Uterus (tissue), 4 donors: ENCODE data around the gene DNM2. TPM values are rescaled to one million over a fixed set of nuclear protein-coding genes. Genes with fewer than 3 reads are reported as not detected.

ENCODE experiments used
- DNase-seq, 2 donors: peaks; one replicate each; pipeline ENCODE4 v3.0.0-alpha.2; 2019 to 2020
- H3K27ac ChIP-seq, 2 donors: fragments of 200-600 bp; sonication (generic); 1 replicate in 1 of 2; 2 replicates in 1 of 2; pipeline ENCODE4 v1.5.1; 2016 to 2018
- H3K27me3 ChIP-seq, 2 donors: fragments of 200-600 bp; sonication (generic); one replicate each; pipeline ENCODE4 v1.5.1; 2018 to 2019; ENCODE audit warnings: control low read depth in 1 of 2
- H3K36me3 ChIP-seq, 2 donors: fragments of 200-600 bp; sonication (generic); one replicate each; pipeline ENCODE4 v1.5.1; 2019; ENCODE audit warnings: control low read depth in 1 of 2
- H3K4me1 ChIP-seq, 2 donors: fragments of 200-600 bp; sonication (generic); one replicate each; pipeline ENCODE4 v1.5.1; 2018 to 2019; ENCODE audit warnings: control low read depth in 1 of 2
- H3K4me3 ChIP-seq, 2 donors: fragments of 200-600 bp; sonication (generic); 1 replicate in 1 of 2; 2 replicates in 1 of 2; pipeline ENCODE4 v1.5.1; 2018 to 2019; ENCODE audit warnings: mild to moderate bottlenecking in 1 of 2
- H3K9me3 ChIP-seq, 2 donors: fragments of 200-600 bp; sonication (generic); one replicate each; pipeline ENCODE4 v1.5.1; 2019; ENCODE audit warnings: control low read depth in 1 of 2
- CTCF ChIP-seq, 4 experiments: fragments of 200-600 bp in 2 of 4; fragments of 450-650 bp in 2 of 4; sonication (generic) in 2 of 4; IDR thresholded peaks; one replicate each; pipeline ENCODE4 v1.5.1; 2016 to 2019; ENCODE audit warnings: antibody characterized with exemption in 4 of 4, mild to moderate bottlenecking in 2 of 4, moderate library complexity in 1 of 4
- POLR2A ChIP-seq, 2 donors: fragments of 450-650 bp; IDR thresholded peaks; one replicate each; pipeline ENCODE4 v1.6.1; 2016; ENCODE audit warnings: antibody characterized with exemption in 2 of 2, mild to moderate bottlenecking in 1 of 2, moderate library complexity in 1 of 2
- intact Hi-C: fragments of 100-400 bp; cut with DNase I; formaldehyde crosslinking; loops from one replicate; pipeline ENCODE4 v1.15.1; 2023; ENCODE audit warnings: low total_unique reads
- total RNA-seq, 4 donors: library from RNA; depleted of rRNA in 3 of 4; stranded (reverse); fragments of >200 nt in 3 of 4; gene quantifications; one replicate each; pipeline versions ENCODE4 v1.1.0 to v1.2.4, GENCODE V29; 2014 to 2023
- donor health status: DM: yes; HTN: yes; CAD: no.

DNM2 gene
- total RNA-seq, 4 donors from 2014 or later = 46.8 to 150 (median 86.0) TPM

DNA sequence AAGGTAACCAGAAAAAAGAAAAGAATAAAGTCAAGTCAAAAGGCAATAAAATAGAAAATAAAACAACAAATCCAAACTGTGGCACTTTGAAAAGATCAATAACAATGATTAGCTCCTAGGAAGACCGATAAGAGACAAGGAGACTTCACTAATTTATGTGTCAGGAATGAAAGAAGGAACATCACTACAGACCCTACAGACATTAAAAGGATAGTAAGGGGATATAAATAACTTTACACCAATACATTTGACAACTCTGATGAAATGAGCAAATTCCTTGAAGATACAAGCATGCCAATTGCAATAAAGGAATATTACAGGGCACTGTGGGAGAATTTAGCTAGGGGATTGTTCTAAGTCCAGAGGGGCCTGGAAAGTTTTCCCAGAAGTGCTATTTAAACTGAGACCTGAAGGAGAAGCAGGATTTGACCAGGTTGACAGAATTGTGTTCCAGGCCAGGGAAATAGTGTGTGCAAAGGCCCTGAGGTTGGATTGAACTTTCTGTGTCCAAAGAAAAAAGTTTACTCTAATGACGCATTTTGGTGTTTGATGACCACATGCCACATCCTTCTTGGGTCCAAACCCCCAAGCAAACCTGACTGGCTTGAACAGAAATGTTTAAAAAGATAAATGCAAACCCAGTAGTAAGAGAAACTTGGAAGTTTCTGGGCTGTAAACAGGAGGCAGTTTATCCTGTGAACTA lies 128.8 kb downstream of the DNM2 start:
- intact Hi-C loops = no loop called here
- TF ChIP-seq POLR2A (IDR thresholded peaks at IDR 0.05) (no peak), CTCF (IDR thresholded peaks at IDR 0.05) (no peak)

GRCh38 chr19:10848230-10848856 lies 130.5 kb downstream of the DNM2 start, which contains the start of gene C19orf38:
Gene C19orf38 (plus strand): TSS chr19:10848415. CDS start chr19:10848509, 94 bp downstream.
- TF ChIP-seq CTCF (IDR thresholded peaks at IDR 0.05) (no peak), POLR2A (IDR thresholded peaks at IDR 0.05) (no peak)
- no peaks in the 10 kb centered on the region for H3K36me3 ChIP-seq
- intact Hi-C loops = no loop called here
- H3K4me1 ChIP-seq = no peaks in the 10 kb centered on the region
- DNase-seq = no peak
- H3K27me3 ChIP-seq = no peaks in the 10 kb centered on the region
- no peak within 1 kb of the TSS for H3K4me3 ChIP-seq
- no peak within 1 kb of the TSS for H3K27ac ChIP-seq
- H3K9me3 ChIP-seq = no peaks in the 10 kb centered on the region

More for the DNA sequence above, 128.8 kb downstream of the DNM2 start:
- no peak for DNase-seq
- H3K9me3 ChIP-seq = no peaks in the 10 kb centered on the region
- no peak overlapping the region for H3K27ac ChIP-seq
- H3K27me3 ChIP-seq = no peaks in the 10 kb centered on the region
- H3K4me1 ChIP-seq = no peaks in the 10 kb centered on the region
- no peak overlapping the region for H3K4me3 ChIP-seq
- H3K36me3 ChIP-seq = no peaks in the 10 kb centered on the region

DNA sequence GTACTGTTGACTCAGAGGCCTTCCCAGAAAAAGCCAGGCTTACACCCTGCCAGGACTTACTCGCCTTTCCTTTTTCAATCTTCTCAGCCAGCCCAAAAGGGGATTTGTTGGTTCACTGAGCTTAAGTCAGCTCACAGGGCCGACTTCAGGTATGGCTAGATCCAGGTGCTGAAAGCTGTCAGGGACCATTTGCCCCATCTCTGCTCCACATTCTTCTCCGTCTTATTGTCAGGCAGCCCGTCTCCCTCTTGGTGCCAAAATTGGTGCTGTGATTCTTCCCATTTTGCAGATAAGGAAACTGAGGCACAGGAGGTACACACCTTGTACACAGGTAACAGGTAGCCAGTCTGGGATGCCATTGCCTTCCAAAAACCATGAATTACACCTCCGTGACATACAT lies 132.8 kb downstream of the DNM2 start:
- TF ChIP-seq CTCF (IDR thresholded peaks at IDR 0.05) (no peak), POLR2A (IDR thresholded peaks at IDR 0.05) (no peak)
- H3K27ac ChIP-seq = no peak overlapping the region
- DNase-seq = no peak

GRCh38 chr19:10852098-10852800 lies 134.4 kb downstream of the DNM2 start:
- no peaks in the 10 kb centered on the region for H3K4me1 ChIP-seq
- H3K27me3 ChIP-seq = no peaks in the 10 kb centered on the region
- intact Hi-C loops = no loop called here
- H3K9me3 ChIP-seq = no peaks in the 10 kb centered on the region
- no peak overlapping the region for H3K4me3 ChIP-seq
- TF ChIP-seq POLR2A (IDR thresholded peaks at IDR 0.05) = no peak
- no peak for TF ChIP-seq CTCF (IDR thresholded peaks at IDR 0.05)
- no peak for DNase-seq
- H3K27ac ChIP-seq = no peak overlapping the region
- H3K36me3 ChIP-seq = no peaks in the 10 kb centered on the region

More for the DNA sequence above, 132.8 kb downstream of the DNM2 start:
- H3K4me3 ChIP-seq = no peak overlapping the region
- H3K4me1 ChIP-seq = no peaks in the 10 kb centered on the region
- H3K9me3 ChIP-seq = no peaks in the 10 kb centered on the region
- H3K36me3 ChIP-seq = no peaks in the 10 kb centered on the region
- intact Hi-C loops = no loop called here
- H3K27me3 ChIP-seq = no peaks in the 10 kb centered on the region

- intact Hi-C loops = no loop called here
- H3K36me3 ChIP-seq = no peaks in the 10 kb centered on the region
- no peak for TF ChIP-seq CTCF (IDR thresholded peaks at IDR 0.05)
- TF ChIP-seq POLR2A (IDR thresholded peaks at IDR 0.05) = no peak
- H3K4me1 ChIP-seq = no peaks in the 10 kb centered on the region
- DNase-seq = no peak
- H3K27me3 ChIP-seq = no peaks in the 10 kb centered on the region
- no peaks in the 10 kb centered on the region for H3K9me3 ChIP-seq
- no peak overlapping the region for H3K27ac ChIP-seq
- no peak overlapping the region for H3K4me3 ChIP-seq
Observed at GRCh38 chr19:10852941-10853340, 135.1 kb downstream of the DNM2 start.
